ENCODE results near the gene AP3B2.

DNA sequence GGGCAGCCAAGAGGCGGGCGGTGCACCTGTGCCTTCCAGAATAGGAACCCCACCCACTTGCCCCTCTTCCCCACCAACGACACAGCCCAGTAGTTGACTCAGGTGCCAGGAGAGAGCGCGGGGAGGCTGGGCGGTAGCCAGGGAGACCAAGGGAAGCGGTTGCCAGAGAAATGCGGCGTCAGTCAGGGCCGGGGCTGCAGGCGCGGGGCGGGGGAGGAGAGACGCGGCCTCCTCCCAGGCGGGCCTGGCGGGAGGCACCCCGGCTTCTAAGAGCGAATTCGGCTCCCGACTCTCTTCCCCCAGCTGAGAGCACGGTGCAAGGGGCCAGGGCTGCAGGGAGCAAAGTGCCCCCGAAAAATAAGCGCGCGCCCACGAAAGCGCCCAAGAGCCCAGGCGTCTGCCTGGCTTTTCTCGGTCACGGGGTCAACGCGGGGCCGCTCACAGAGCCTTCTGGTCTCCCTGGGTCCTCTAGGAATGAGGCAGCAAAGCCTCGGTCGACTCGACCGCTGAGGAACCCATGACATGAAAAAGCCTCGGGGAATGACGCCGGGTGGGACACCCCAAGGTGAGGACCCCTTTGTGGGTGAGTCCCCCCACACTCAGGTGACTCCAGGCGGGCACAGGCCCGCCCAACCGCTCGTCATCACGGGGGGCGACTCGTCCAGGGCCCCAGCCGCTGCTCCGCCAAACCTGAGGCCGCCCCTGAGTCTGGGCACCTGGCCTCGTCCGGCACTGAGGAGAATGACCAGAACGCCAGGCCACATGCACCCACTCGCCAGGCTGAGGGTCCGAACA lies 63.2 kb downstream of the AP3B2 start:
- TF ChIP-seq CTCF (conservative IDR thresholded peaks at IDR 0.05; ENCODE audit: low read depth, low read length) (no peak), POLR2A (IDR thresholded peaks at IDR 0.05; ENCODE audit: low read depth, low read length) (no peak), RAD21 (IDR thresholded peaks at IDR 0.05; ENCODE audit: low read length) (no peak), MAFK (IDR thresholded peaks at IDR 0.05; ENCODE audit: low read depth, low read length) (no peak), USF2 (IDR thresholded peaks at IDR 0.05; ENCODE audit: low read depth, low read length) (no peak), MAZ (IDR thresholded peaks at IDR 0.05; ENCODE audit: borderline replicate concordance, low read depth, low read length) (no peak), NFE2L2 (IDR thresholded peaks at IDR 0.05; ENCODE audit: low read depth, low read length) (no peak), RFX5 (IDR thresholded peaks at IDR 0.05; ENCODE audit: low read depth, low read length) (no peak), RCOR1 (IDR thresholded peaks at IDR 0.05; ENCODE audit: insufficient replicate concordance, low read length) (no peak), CEBPB (IDR thresholded peaks at IDR 0.05; ENCODE audit: low read depth, low read length) (no peak), MXI1 (IDR thresholded peaks at IDR 0.05; ENCODE audit: borderline replicate concordance, low read depth, low read length) (no peak), SMC3 (IDR thresholded peaks at IDR 0.05; ENCODE audit: low read depth, low read length) (no peak), CHD1 (IDR thresholded peaks at IDR 0.05; ENCODE audit: low read depth, low read length) (no peak), FOS (IDR thresholded peaks at IDR 0.05; ENCODE audit: low read depth, low read length) (no peak)

Measured in IMR-90 (cell line).